SH-SY5Y (cell line): ENCODE results near the gene SIRPD.

Experiments
- GATA2 ChIP-seq: IDR thresholded peaks from 2 replicates; pipeline ENCODE4 v1.6.1; 2011; ENCODE audit warnings: mild to moderate bottlenecking, low read depth, low read length
- GATA3 ChIP-seq: IDR thresholded peaks from 2 replicates; pipeline ENCODE4 v1.6.1; 2011; ENCODE audit warnings: low read depth, mild to moderate bottlenecking, low read length, moderate library complexity

DNA sequence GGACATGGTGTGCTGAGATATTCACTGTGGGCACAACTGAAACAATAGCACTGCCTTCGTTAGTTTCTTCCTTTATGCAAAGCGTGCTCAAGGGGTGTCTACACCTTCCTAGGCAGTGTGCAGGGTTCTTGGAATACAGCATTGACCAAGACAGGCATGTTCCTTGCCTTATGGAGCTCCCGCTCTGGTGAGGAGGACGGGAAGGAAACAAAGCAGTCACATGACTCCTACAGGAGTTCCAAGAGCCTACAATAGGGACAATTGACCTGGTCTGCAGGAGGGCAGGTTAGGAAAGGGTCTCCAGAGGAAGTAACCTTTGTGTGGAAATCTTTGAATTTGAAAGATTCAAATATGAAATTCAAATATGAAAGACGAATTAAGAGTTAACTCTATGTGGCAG is 40.5 kb downstream of the SIRPD start:
- TF ChIP-seq GATA3: no peak
- TF ChIP-seq GATA2: no peak
